Hepatocyte (in vitro differentiated cells): Measurements from ENCODE around the gene CFAP73. TPM values are rescaled to one million over a fixed set of nuclear protein-coding genes. Genes with fewer than 3 reads are reported as not detected.

Experiments used
- DNase-seq: peaks from one replicate; pipeline ENCODE4 v3.0.0-alpha.2; 2016; ENCODE audit warnings: low spot score
- H2AFZ ChIP-seq: fragments of 200-600 bp; sonication (generic); 2 replicates; pipeline ENCODE4 v1.6.0; 2016; ENCODE audit warnings: antibody characterized with exemption, mild to moderate bottlenecking
- H3K27ac ChIP-seq: fragments of 200-600 bp; sonication (generic); 2 replicates; pipeline ENCODE4 v1.5.1; 2016; ENCODE audit warnings: mild to moderate bottlenecking
- H3K27me3 ChIP-seq: fragments of 200-600 bp; sonication (generic); 2 replicates; pipeline ENCODE4 v1.6.1; 2016
- H3K36me3 ChIP-seq: fragments of 200-600 bp; sonication (generic); replicated peaks from 2 replicates; pipeline ENCODE4 v1.5.1; 2016; ENCODE audit warnings: low read depth; ENCODE audit not compliant: insufficient read depth
- H3K4me1 ChIP-seq: fragments of 200-600 bp; sonication (generic); 2 replicates; pipeline ENCODE4 v1.5.1; 2016; ENCODE audit warnings: mild to moderate bottlenecking, moderate library complexity; ENCODE audit not compliant: insufficient read depth
- H3K4me2 ChIP-seq: fragments of 200-600 bp; sonication (generic); 2 replicates; pipeline ENCODE4 v1.6.0; 2016
- H3K4me3 ChIP-seq: fragments of 200-600 bp; sonication (generic); 2 replicates; pipeline ENCODE4 v1.5.1; 2016; ENCODE audit warnings: mild to moderate bottlenecking
- H3K79me2 ChIP-seq: fragments of 200-600 bp; sonication (generic); 2 replicates; pipeline ENCODE4 v1.6.0; 2017; ENCODE audit warnings: mild to moderate bottlenecking
- H3K9me2 ChIP-seq: fragments of 200-600 bp; sonication (generic); replicated peaks from 2 replicates; pipeline ENCODE4 v1.6.0; 2017; ENCODE audit warnings: mild to moderate bottlenecking; ENCODE audit not compliant: insufficient read depth
- H3K9me3 ChIP-seq: fragments of 200-600 bp; sonication (generic); 2 replicates; pipeline ENCODE4 v1.5.1; 2016; ENCODE audit warnings: low read depth, mild to moderate bottlenecking
- H4K20me1 ChIP-seq: fragments of 200-600 bp; sonication (generic); 2 replicates; pipeline ENCODE4 v1.6.0; 2016; ENCODE audit warnings: mild to moderate bottlenecking; ENCODE audit not compliant: insufficient read depth, poor library complexity, severe bottlenecking
- EZH2 ChIP-seq: fragments of 200-600 bp; sonication (generic); IDR thresholded peaks from 2 replicates; pipeline ENCODE4 v1.6.1; 2016; ENCODE audit warnings: antibody characterized with exemption, mild to moderate bottlenecking, borderline replicate concordance
- EZH2phosphoT487 ChIP-seq: fragments of 200-600 bp; sonication (generic); IDR thresholded peaks from one replicate; pipeline ENCODE4 v1.6.1; 2018; ENCODE audit warnings: antibody characterized with exemption, mild to moderate bottlenecking, low read depth, moderate library complexity; ENCODE audit not compliant: unreplicated experiment, severe bottlenecking
- WGBS: methylation state at CpG from one replicate; pipeline ENCODE4 v1.1.6; 2016; ENCODE audit warnings: low lambda C conversion rate; ENCODE audit errors: missing lambda C conversion rate; 5-methylcytosine and 5-hydroxymethylcytosine counted together
- polyA plus RNA-seq: library from polyadenylated mRNA; unstranded; fragments of >200 nt; fragmentation: Nextera tagmentation; extraction: Ambion mirVana; gene quantifications from 2 replicates; pipeline ENCODE4 v1.2.1, GENCODE V29; 2016
- total RNA-seq: library from RNA; depleted of rRNA; stranded (reverse); fragments of >200 nt; gene quantifications from 2 replicates; pipeline ENCODE4 v1.2.3, GENCODE V29; 2014
- TF ChIP-seq, protein P1 (sequence below): fragments of 200-600 bp; sonication (generic); IDR thresholded peaks from 2 replicates; pipeline ENCODE4 v1.5.1; 2016; ENCODE audit warnings: antibody characterized with exemption, mild to moderate bottlenecking; ENCODE audit not compliant: poor library complexity

CFAP73 gene
- total and polyA plus RNA-seq, 2 experiments from 2014 or later, result not detected

DNA sequence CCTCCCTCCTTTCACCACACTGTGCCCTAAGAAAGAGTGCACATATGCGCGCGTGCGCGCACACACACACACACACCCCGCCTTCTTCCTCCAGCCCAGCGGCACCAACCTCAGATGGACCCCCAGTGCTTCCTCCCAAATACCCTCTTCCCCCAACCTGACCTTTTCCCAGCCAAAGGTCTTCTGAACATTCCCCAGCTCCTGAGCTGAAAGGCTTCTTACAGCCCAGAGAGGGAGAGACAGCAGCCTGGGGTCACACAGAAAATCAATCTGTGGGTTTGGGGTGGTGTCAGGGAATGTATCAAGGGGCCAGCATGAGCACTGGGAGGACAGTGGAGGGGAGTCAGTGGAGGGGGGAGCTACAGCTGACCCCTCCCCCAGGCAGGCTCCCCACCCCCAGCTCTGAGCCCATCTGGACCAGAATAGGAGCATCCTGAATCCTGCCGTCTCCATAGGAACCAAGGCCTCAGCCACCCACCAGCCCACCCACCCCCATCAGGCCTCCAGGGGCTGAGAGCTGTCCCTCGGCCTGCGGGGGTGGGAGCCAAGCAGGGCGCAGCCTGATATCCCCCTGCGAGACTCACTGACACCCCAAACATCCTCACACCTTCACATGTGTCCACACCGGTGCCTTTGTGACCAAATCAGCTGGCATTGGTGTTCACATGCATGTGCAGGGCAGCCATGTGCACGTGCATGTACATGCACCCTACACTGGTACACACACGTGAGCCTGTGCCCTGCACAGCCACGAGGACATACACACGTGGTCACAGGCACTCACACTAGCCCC lies 19.7 kb upstream of the CFAP73 start:
- no peaks in the 10 kb centered on the region for H3K4me1 ChIP-seq
- no peaks in the 10 kb centered on the region for H3K9me3 ChIP-seq
- TF ChIP-seq, protein P1, sequence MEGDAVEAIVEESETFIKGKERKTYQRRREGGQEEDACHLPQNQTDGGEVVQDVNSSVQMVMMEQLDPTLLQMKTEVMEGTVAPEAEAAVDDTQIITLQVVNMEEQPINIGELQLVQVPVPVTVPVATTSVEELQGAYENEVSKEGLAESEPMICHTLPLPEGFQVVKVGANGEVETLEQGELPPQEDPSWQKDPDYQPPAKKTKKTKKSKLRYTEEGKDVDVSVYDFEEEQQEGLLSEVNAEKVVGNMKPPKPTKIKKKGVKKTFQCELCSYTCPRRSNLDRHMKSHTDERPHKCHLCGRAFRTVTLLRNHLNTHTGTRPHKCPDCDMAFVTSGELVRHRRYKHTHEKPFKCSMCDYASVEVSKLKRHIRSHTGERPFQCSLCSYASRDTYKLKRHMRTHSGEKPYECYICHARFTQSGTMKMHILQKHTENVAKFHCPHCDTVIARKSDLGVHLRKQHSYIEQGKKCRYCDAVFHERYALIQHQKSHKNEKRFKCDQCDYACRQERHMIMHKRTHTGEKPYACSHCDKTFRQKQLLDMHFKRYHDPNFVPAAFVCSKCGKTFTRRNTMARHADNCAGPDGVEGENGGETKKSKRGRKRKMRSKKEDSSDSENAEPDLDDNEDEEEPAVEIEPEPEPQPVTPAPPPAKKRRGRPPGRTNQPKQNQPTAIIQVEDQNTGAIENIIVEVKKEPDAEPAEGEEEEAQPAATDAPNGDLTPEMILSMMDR, result no peak
- no peak for TF ChIP-seq EZH2phosphoT487
- no peak for TF ChIP-seq EZH2
- no peak overlapping the region for H3K27ac ChIP-seq
- no peaks in the 10 kb centered on the region for H3K9me2 ChIP-seq
- H3K4me3 ChIP-seq, result no peak overlapping the region
- no peak overlapping the region for H2AFZ ChIP-seq
- WGBS, result 88% methylated on average over 16 of the region's 17 CpGs
- H3K4me2 ChIP-seq, result no peak overlapping the region
- H3K36me3 ChIP-seq, result no peaks in the 10 kb centered on the region
- no peak for DNase-seq
- H3K27me3 ChIP-seq, result peaks cover 14% of the 10 kb centered on the region
- H4K20me1 ChIP-seq, result no peaks in the 10 kb centered on the region
- no peaks in the 10 kb centered on the region for H3K79me2 ChIP-seq

DNA sequence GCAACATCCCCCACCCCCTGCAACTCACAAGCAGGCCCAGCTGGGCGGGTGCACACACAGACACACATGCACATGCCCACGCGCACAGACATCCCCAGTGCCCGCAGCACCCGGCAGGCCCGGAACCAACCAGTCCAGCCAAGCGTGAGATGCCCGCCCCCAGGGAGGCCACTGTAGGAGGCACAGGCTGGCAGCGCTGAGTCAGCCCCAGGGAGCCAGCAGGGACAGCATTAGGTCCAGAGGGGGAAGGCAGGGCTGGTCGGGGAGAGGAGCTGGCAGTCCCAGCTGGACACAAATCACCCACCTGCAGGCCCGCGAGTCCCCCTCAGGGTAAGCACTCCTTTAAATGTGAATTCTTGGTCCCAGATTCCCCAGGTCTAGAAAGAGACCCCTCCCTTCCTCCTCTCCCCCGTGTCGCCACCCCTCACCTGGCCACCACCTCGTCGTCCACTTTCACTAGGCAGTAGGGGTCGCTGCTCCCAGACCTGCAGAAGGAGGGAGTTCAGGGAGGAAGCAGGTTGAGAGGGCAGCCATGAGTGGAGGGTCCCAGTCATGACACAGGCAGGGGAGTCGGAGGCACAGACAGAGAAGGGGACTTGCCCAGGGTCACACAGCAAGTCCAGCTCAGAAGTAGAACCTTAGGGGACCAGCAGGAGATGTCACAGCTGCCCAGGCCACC lies 18.9 kb upstream of the CFAP73 start:
- no peak for DNase-seq
- H2AFZ ChIP-seq, result no peak overlapping the region
- WGBS, result 54% methylated on average over 15 of the region's 18 CpGs

DNA sequence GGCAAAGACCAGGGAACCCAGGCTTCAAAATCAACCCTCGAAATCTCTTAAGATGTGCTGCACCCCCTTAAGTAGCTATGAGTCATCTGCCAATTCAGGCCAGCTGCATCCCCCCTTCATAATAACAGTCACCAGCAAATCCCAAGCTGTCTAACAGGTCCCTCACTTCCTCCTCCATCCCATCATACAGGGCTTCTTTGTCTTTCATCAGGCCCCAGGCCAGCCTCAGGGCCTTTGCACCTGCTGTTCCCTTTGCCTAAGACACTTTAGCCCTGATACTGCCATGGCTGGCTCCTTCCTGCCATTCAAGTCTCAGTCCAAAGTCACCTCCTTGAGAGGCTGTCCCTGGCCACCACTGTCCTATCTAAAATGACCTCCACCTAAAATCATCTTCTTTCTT lies 18.0 kb upstream of the CFAP73 start:
- DNase-seq, result no peak
- Histone ChIP-seq H4K20me1 (no peaks in the 10 kb centered on the region), H3K27ac (no peak overlapping the region), H3K27me3 (peaks cover 28% of the 10 kb centered on the region), H2AFZ (no peak overlapping the region), H3K36me3 (no peaks in the 10 kb centered on the region), H3K4me3 (no peak overlapping the region), H3K9me2 (no peaks in the 10 kb centered on the region), H3K9me3 (no peaks in the 10 kb centered on the region), H3K4me1 (no peaks in the 10 kb centered on the region), H3K79me2 (no peaks in the 10 kb centered on the region), H3K4me2 (no peak overlapping the region)
- TF ChIP-seq EZH2 (no peak), EZH2phosphoT487 (no peak)
- TF ChIP-seq, protein P1, result no peak
- 64% methylated on average over 1 of the region's 1 CpG for WGBS

More for the DNA sequence above, 18.9 kb upstream of the CFAP73 start:
- no peaks in the 10 kb centered on the region for H3K9me3 ChIP-seq
- no peaks in the 10 kb centered on the region for H3K4me1 ChIP-seq
- H3K27me3 ChIP-seq, result peaks cover 20% of the 10 kb centered on the region
- no peaks in the 10 kb centered on the region for H4K20me1 ChIP-seq
- TF ChIP-seq EZH2, result no peak
- TF ChIP-seq EZH2phosphoT487, result no peak
- TF ChIP-seq, protein P1, result no peak
- no peaks in the 10 kb centered on the region for H3K36me3 ChIP-seq
- H3K4me2 ChIP-seq, result no peak overlapping the region
- no peaks in the 10 kb centered on the region for H3K9me2 ChIP-seq
- H3K79me2 ChIP-seq, result no peaks in the 10 kb centered on the region
- no peak overlapping the region for H3K27ac ChIP-seq
- H3K4me3 ChIP-seq, result no peak overlapping the region
